GDM1 (cell line): Measurements from ENCODE around the gene TLCD2.
"Not testable (repeated sequence)": the region's sequence is repeated elsewhere in the genome, so short reads cannot be mapped to it uniquely, and the experiment has no call there.

ENCODE experiments used
- DNase-seq: peaks from one replicate; lab custom pipeline; 2025; lab: John Stamatoyannopoulos, UW

Gene TLCD2

DNA sequence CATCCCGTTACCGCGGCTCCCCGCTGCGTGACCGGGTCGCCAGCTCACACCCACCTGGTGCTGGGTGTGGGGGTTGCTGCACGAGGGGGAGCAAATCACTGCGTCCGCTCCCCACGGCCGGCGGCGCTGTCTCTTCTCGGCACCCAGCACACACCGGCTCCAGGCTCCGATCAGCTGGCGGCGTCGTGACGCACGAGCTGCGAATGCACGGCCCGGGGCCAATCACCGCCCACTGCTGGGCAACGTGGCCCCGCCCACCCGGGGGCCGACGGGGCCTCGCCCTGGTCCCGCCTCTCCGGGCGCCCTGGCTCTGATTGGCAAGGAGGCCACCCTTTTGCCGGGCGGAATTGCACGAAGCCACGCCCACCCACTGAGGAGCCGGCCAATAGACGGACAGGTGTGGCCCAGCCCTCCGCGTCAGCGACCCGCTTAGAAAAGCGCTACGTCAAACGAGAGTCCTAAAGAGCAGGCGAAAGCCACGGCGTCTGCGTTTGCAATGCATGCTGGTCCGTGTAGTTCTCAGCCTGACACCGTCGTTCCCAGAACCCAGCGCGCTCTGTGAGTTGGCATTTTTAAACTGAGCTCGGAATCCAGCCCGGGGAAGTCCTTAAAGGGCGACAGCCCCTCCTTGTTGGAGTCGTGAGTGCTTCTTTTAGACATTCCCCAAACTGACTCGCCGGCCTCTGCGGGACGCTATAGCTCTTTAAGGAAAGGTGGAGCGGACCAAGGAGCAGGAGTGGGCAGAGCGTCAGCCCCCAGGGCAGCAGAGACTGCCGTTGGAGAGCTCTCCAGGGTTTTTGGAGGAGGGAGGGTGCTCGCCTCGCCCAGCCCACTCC, 6.1 kb upstream of the TLCD2 start:
- peak; percentile 100 for DNase-seq

DNA sequence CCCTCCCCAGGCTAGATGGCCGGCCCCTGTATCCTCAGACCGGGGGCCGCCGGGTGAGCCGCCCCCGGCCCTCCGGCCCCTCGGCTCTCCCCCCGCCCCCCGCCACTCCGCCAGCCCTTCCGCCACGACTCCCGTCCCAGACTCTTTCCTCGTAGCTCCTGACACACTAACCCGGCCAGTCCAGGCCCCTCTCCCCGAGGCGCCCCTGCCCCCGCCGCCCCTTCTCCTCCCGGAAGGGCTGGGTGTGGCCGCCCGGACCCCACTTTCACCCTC, 5.6 kb upstream of the TLCD2 start:
- DNase-seq = no peak

DNA sequence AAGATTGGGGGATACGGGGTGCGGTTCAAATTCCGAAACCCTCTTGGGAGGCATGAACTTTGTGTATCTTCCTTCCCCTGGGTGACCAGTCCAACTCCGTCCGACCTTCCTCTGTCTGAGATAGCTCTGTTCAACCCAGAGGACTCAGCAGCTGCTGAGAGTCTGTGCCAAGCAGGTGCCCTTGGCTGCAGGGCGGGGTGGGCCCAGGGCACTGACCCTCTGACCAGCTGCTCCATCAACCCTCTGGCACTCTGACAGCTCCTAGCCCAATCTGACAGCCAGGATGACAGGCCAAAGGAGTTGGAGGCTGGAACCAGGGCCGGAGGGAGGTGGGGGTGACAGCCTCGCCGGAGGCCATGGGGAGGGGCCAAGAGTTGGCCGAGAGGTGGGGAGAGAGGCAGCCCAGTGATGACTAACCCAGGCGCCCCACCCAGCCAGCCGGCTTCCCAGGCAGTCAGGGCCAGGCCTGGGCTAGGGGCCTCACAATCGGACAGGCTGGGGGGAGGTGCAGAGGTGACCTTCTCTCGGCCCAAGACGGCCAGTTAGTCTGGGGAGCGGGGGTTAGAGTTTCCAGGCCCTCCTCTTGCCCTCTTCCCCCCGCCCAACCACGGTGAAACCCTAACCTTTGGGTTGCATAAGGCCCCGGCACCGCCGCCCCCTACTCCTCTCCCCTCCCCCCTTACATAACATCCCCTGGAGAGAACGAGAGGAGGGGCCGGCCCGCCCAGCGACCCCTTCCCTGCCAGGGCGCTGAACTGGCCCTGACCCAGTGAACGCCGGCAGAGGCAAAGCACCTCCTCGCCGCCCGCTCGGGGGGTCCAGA, 5.0 kb upstream of the TLCD2 start:
- DNase-seq = no peak

DNA sequence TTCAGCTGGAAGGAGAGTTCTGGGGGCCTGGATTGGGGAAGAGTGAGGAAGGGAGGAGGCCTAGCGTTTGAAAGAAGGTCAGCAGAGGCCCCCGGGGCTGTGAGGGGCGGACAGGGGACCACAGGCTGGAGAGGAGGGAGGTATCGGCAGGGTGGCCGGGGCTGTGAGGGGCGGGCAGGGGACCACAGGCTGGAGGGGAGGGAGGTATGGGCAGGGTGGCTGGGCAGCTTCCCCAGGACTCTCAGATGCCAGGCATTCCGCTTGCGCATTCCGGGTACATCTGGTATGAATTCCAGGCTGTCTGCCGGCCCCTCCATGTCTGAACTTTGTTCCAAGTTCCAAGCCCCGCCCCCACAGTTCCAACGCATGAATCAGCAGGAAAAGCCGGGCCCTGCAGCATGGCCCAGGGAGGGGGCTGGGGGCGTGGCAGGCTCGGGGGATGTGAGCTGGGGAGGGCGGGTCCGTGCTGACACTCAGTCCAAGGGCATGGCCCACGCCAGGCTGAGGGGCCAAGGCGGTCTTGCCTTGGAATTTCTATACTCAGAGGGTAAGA, 4.3 kb upstream of the TLCD2 start:
- DNase-seq = peak; percentile 41

DNA sequence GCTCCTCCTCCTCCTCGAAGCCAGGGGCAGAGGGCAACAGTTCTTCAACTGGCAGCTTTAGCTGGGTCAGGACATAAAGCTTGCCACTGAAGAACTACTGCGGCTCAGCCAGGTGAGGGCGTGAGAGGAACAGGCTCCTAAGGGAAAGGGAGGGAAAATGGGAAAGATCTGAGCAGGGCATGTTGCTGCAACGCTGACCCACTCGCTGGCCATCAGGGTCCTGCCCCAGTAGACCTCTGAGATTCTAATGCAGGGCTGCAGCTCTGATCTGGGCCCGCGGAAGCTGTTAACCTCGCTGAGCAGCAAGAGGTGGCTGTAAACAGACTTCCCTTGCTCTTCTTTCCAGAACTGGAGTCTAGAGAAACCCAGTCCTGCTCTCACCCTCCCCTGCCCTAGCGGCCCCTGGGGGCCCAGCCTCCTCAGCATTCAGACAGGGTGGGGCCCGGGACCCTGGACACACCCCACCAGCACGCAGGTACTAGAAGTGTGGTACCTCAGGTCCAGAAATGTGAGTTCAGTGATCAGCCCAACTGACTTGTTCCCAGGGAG, 3.8 kb upstream of the TLCD2 start:
- no peak for DNase-seq

DNA sequence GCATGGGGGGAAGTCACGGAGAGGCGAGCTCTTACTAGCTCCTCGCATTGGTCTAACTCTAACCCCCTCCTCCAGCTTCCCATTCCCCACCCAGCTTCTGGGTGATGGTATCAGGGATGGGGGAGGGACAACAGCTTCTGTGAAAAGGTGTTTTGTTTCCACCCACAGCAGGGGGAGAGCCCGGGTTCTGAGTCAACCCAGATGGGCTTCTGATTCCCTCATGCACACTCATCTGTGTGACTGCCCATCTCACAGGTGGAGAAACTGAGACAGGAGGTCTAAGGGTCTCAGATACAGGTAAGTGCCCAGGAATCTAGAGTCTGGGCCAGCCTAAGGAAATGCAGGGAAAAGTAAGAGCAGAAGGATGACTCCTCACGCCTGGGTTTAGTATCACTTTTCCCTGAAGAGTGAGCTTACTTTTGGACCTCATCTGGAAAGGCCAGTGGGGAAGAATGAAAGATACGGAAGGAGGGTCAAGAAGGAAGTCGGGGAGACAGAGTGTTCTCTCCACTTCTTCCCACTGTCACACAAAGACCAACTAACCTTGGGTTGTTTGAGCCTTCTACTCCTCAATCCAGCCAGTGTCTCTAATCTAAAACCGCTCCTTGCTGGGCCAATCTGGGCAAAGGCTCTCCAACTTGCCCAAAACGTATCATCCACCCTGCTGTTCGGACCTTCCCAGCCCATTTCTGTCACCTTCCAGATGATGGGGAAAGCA, 3.1 kb upstream of the TLCD2 start:
- no peak for DNase-seq

DNA sequence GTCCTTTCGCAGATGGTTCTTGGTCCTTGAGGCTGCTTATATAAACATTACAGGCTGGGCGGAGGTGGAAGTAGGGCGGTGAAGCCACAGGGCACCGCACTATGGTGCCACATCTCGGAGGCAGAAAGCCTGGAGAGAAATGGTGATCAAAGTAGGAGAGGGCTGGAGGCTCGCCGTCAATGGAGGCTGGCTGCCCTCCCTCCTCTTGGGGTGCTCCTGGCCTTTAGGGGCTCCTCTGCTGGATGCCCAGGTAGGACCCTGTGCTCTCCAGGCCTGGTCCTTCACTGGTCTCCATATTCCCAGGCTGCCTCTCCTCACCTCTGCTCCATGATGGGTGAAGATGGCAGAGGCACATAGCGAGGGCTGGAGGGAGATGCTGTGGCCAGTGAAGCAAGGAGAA, 2.1 kb upstream of the TLCD2 start:
- no peak for DNase-seq

DNA sequence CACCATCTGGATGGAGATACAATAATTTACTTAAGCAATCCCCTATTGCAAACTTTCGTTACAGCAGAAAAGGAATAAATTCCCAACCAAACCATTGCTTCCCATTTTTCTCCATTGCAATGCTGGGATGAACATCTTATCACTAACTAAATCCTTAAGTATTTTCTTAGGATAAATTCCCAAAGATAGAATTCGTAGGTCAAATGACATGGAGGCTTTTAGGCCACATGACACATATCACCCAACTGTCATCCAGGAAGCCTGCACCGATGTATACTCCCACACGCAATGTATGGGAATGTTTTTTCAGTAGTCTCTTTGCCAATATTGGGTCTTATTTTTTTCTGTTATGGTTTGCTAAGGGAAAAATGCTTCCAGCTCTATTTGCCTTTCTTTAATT, 1.6 kb upstream of the TLCD2 start:
- DNase-seq = no peak

DNA sequence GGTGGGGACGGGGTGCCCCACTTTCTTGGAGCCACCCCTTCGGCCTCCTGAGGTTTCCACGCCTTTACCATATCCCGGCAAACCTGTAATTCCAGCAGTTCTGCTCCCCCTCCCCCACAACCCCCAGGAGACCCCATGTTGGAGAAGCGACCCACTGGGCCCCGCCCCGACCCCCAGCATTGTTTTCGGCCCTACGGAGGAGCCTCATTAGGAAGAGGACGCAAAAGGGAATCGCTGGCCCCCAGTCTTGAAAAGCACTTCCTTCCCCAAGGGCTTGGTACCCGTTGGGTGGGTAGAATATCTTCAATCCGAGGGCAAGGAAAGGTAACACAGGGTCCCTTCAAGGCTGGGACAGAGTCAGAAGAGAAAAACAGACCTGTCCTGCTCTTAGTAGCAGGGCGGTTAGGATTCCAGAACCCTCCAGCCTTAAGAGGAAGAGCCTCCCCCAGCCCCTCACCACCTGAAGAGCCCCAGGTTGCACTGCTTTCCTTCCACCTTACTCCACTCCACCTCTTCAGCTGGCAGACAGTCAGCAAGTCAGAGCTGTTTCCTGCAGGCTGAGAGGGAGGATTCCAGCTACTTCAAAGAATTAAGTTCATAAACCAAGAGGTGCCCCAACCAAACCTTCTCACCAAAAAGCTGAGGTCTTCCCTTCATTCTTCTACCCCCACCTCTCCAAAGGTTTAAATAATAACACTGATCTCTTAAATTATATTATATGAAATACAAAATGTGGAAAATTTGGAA, 803 bp upstream of the TLCD2 start:
- DNase-seq = no peak

DNA sequence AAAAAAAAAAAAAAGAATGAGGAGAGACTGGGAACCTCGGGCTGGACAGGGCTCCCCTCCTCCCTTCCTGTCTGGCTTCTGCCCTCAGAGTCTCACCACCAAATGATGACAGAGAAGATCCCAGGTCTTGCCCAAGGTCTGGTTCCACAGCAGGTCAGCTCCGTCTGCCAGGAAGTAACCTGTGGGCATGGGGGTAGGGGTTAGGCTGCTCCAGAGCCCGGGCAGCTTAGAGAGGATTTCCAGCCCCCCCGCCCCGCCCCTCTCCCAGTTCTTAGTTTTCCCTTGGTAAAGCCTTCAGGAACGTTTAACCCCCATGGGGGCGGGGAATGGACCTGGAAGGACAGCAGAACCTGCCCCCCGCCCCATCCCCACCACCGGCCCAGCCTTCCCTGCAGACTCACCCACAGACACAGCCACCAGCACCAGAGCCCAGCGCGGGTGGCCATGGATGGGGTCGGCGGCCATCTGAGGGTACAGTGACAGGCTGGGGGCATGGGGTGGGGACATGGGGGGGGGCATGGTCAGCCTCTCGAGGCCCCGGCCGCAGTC, 700 bp downstream of the TLCD2 start:
- no peak for DNase-seq

DNA sequence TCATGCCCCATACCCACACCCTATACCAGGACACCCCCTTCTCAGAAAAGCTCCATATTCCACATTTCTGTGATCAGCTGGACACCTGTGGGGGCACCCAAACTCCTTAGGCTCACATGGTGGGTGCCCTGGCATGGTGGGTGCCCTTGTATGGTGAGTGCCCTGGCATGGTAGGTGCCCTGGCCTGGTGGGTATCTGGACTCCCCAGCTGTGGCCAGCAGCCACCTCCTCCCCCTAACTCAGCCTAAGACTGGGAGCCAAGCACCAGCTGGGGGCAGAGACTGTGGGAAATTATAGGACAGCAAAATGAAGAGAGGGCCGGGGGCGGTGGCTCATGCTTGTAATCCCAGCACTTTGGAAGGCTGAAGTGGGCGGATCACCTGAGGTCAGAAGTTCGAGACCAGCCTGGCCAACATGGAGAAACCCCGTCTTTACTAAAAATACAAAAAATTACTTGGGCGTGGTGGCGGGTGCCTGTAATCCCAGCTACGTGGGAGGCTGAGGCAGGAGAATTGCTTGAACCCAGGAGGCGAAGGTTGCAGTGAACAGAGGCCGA, 1.3 kb downstream of the TLCD2 start:
- not testable (repeated sequence) for DNase-seq

DNA sequence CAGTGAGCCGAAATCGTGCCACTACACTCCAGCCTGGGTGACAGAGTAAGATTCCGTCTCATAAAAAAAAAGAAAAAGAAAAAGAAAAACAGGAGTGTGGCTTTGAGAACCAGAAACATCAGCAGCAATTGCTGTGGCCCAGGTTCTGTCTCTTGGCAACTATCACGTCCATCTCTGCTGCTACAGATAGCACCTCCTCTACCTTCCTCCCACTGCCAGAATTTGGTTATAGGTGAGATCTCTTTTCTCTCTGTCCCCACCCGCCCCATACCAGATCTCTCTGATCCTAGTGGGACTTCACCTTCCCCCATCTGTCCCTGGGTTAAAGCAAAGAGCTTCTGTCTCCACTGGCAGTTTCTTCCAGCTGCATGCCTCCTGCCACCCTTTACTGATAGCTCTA, 3.1 kb downstream of the TLCD2 start:
- no peak for DNase-seq

DNA sequence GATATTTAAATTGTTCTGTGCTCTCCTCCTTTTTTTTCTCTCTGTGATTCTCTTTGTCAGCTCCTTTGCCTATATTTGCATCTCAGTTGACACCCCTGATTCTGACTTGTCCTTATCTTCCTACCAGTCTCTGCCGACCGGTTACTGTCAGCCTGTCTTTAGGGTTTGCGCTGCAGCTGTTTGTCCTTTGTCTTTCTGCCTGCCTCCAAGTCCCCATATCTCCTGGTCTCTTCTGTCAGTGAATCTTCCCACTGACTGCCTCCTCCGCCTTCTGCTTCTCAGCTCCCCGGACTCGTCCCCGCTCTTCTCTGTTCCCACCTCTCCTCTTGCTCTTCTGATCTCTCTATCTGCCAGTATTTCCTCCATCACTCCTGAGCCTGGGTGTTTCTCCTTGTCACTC, 5.2 kb downstream of the TLCD2 start:
- no peak for DNase-seq

DNA sequence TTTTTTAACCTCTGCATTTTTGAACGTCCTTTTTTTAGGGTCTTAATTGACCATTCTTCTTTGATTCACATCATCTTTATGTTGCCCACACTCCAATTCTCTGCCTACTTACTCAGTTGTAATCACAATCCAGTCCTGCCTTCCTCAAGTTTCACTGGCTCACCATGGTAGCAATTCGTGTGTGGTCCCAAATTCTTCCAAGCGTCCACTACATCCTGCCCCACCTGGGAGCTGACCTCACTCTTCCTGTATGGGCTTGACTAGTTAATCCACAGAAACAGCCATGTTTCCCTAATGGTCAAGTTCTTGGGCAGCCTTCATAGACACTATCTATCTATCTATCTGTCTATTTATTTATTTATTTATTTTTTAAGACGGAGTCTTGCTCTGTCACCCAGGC, 7.1 kb downstream of the TLCD2 start:
- no peak for DNase-seq

DNA sequence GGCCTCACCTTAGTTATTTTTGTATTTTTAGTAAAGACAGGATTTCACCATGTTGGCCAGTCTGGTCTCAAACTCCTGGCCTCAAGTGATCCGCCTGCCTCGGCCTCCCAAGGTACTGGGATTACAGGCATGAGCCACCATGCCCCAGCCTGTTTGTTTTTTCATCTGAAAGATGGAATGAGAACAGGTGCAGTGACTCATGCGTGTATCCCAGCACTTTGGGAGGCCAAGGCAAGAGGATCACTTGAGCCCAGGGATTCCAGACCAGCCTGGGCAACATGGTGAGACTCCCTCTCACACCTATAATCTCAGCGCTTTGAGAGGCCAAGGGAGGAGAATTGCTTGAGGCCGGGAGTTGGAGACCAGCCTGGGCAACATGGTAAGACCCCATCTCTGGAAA, 10.3 kb downstream of the TLCD2 start:
- DNase-seq = not testable (repeated sequence)

DNA sequence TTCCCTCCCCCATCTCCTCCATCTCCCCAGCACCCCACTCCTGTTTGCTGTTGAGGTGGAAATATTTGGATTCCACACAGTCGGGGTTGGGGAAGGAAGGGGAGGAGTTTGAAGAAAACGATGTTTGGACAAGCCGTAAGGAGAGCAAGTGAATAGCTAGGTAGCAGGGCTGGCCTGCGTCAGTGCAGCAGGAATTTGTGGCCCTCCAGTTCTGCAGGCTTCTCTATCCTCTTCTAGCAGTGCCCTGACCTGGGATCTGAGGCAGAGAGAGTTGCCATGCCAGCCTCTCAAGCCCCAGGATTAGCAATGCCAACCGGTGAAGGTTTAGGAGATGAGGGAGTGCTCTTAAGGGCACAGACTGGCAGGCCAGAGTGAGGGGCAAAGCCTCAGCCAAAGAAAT, 12.5 kb downstream of the TLCD2 start:
- DNase-seq = no peak

DNA sequence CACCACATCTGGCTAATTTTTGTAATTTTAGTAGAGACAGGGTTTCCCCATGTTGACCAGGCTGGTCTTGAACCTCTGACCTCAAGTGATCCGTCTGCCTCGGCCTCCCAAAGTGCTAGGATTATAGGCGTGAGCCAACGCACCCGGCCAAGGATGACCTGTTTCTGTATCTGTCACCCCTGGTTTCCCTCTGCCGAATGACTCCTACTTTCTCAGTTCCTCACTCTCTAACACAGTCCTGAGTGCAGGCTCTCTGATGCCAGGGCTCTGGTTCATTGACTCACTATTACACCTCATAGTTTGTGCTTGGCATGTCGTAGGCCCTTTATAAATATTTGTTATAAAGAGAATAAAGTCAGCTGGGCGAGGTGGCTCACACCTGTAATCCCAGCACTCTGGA, 14.8 kb downstream of the TLCD2 start:
- DNase-seq = no peak

DNA sequence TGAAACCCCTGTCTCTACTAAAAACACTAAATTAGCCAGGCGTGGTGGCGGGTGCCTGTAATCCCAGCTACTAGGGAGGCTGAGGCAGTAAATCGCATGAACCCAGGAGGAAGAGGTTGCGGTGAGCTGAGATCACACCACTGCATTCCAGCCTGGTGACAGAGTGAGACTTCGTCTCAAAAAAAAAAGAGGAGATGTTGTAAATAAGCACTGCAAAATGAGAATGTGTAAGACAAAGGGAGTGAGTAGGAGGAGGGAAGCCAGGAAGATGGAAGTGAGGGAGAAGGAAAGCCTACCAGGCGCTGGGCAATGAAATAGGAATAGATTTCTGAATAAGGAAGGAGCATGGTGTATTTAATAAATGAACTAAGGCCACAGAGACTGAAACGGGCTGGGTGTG, 16.8 kb downstream of the TLCD2 start:
- DNase-seq = no peak

DNA sequence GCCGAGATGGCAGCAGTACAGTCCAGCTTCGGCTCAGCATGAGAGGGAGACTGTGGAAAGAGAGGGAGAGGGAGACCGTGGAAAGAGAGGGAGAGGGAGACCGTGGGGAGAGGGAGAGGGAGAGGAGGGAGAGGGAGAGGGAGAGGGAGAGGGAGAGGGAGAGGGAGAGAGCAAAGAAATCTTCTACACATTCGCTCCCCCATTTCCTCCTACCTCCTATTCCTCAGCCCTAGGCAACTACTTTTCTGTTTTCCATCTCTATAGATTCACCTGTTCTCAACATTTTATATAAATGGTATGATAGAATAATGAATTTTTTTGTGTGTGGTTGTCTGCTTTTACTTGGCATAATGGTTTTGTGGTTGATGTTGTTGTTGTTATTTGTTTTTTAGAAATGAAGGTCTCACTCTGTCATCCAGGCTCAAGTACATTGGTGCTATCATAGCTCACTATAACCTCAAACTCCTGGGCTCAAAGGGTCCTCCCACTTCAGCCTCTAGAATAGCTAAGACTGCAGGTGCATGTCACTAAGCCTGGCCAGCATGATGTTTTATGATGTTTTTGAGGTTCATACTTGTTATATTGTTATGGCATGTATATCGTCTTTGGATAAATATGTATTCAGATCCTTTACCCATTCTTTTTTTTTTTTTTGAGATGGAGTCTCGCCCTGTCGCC, 19.5 kb downstream of the TLCD2 start:
- no peak for DNase-seq

DNA sequence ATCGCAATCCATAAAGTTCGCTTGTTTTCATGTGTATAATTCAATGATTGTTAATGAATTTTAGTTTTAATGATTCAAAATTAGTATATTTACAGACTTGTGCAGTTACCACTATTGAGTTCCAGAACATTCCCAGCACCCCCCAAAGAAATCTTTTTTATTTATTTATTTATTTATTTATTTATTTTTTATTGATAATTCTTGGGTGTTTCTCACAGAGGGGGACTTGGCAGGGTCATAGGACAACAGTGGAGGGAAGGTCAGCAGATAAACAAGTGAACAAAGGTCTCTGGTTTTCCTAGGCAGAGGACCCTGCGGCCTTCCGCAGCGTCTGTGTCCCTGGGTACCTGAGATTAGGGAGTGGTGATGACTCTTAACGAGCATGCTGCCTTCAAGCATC, 21.8 kb downstream of the TLCD2 start:
- DNase-seq = not testable (repeated sequence)
